ENCODE results near the gene TTF1. TPM values are rescaled to one million over a fixed set of nuclear protein-coding genes. Genes with fewer than 3 reads are reported as not detected.

TTF1 gene
- total RNA-seq, 1 donor = 8.3 TPM

DNA sequence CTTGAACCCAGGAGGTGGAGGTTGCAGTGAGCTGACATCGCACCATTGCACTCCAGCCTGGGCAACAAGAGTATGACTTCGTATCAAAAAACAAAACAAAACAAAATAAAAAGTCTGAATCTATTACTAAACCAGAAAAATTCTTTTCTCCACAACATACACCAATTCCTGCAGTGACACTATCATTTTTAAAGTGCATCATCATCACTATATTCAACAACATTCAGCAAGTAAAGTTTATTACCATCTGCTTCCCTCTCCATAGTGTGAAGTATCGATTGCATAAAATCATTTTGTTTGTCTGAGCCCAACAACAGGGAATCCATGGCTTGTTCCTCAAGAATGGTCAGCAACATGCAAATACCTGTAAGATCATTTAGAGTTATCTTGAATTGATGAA lies 72.3 kb downstream of the TTF1 start:
- H2AFZ ChIP-seq (ENCODE audit: low read length) = no peak overlapping the region
- no peaks in the 10 kb centered on the region for H3K79me2 ChIP-seq (ENCODE audit: insufficient read depth, low read length)
- no peaks in the 10 kb centered on the region for H3K9me3 ChIP-seq (ENCODE audit: low read depth, low read length)
- DNase-seq (ENCODE audit: insufficient read length, low spot score, missing footprints) = no peak
- H3K4me3 ChIP-seq (ENCODE audit: insufficient read depth, low read length) = no peak overlapping the region
- no peaks in the 10 kb centered on the region for H3K4me1 ChIP-seq (ENCODE audit: insufficient read depth, low read length)
- no peak overlapping the region for H3K4me2 ChIP-seq (ENCODE audit: insufficient read depth, low read length)
- H3K36me3 ChIP-seq (ENCODE audit: insufficient read depth, low read length) = peaks cover 79% of the 10 kb centered on the region
- no peaks in the 10 kb centered on the region for H3K27me3 ChIP-seq (ENCODE audit: insufficient read depth, low read length)
- TF ChIP-seq, protein P1, sequence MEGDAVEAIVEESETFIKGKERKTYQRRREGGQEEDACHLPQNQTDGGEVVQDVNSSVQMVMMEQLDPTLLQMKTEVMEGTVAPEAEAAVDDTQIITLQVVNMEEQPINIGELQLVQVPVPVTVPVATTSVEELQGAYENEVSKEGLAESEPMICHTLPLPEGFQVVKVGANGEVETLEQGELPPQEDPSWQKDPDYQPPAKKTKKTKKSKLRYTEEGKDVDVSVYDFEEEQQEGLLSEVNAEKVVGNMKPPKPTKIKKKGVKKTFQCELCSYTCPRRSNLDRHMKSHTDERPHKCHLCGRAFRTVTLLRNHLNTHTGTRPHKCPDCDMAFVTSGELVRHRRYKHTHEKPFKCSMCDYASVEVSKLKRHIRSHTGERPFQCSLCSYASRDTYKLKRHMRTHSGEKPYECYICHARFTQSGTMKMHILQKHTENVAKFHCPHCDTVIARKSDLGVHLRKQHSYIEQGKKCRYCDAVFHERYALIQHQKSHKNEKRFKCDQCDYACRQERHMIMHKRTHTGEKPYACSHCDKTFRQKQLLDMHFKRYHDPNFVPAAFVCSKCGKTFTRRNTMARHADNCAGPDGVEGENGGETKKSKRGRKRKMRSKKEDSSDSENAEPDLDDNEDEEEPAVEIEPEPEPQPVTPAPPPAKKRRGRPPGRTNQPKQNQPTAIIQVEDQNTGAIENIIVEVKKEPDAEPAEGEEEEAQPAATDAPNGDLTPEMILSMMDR (IDR thresholded peaks at IDR 0.05; ENCODE audit: extremely low read depth, low read depth, low read length) = no peak
- peaks cover 2% of the 10 kb centered on the region for H4K20me1 ChIP-seq (ENCODE audit: insufficient read depth, low read length)
- no peak overlapping the region for H3K27ac ChIP-seq (ENCODE audit: low read depth, low read length)

DNA sequence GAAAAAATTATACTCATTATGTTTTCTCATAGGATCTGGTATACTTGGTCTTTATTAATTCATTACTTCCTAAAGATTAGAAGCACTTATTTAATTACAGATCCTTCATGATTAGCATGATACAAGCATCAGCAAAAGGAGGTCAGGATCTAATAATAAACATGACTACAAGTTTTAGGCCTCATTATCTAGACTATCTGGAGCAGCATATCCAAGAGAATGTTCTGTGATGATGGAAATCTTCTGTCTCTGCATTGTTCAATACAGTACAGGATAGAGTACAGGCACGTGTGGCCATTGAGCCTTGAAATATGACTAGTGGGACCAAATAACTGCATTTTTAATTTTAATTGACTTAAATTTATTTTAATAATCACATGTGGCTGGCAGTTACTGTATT lies 73.1 kb downstream of the TTF1 start:
- Histone ChIP-seq H3K79me2 (ENCODE audit: insufficient read depth, low read length) (no peaks in the 10 kb centered on the region), H3K27me3 (ENCODE audit: insufficient read depth, low read length) (no peaks in the 10 kb centered on the region), H4K20me1 (ENCODE audit: insufficient read depth, low read length) (no peaks in the 10 kb centered on the region), H2AFZ (ENCODE audit: low read length) (no peak overlapping the region), H3K4me3 (ENCODE audit: insufficient read depth, low read length) (no peak overlapping the region), H3K36me3 (ENCODE audit: insufficient read depth, low read length) (peaks cover 84% of the 10 kb centered on the region), H3K4me2 (ENCODE audit: insufficient read depth, low read length) (no peak overlapping the region), H3K4me1 (ENCODE audit: insufficient read depth, low read length) (no peaks in the 10 kb centered on the region), H3K9me3 (ENCODE audit: low read depth, low read length) (no peaks in the 10 kb centered on the region), H3K27ac (ENCODE audit: low read depth, low read length) (no peak overlapping the region)
- TF ChIP-seq, protein P1 (IDR thresholded peaks at IDR 0.05; ENCODE audit: extremely low read depth, low read depth, low read length) = no peak
- DNase-seq (ENCODE audit: insufficient read length, low spot score, missing footprints) = no peak

DNA sequence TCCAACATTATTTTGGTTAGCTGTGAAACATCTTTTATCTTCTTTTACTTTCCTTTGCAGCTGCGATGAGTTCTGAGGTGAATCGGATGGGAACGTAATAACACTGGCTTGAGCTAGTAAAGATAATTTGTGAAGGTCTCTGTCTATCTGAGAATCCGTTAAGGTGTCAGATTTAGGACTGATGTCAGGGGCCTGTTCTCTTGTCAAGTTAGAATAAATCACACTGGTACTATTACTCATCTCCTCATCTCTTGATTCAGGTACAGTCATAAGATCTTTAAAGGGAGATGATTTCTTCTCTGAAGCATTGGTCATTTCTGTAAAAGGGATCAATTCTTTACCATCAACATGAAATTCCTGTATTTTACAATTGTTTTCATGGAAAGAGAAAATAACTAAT lies 78.1 kb downstream of the TTF1 start:
- Histone ChIP-seq H3K4me1 (ENCODE audit: insufficient read depth, low read length) (no peaks in the 10 kb centered on the region), H3K9me3 (ENCODE audit: low read depth, low read length) (no peaks in the 10 kb centered on the region), H4K20me1 (ENCODE audit: insufficient read depth, low read length) (no peaks in the 10 kb centered on the region), H3K4me3 (ENCODE audit: insufficient read depth, low read length) (no peak overlapping the region), H3K27ac (ENCODE audit: low read depth, low read length) (no peak overlapping the region), H3K36me3 (ENCODE audit: insufficient read depth, low read length) (peaks cover 75% of the 10 kb centered on the region), H3K27me3 (ENCODE audit: insufficient read depth, low read length) (no peaks in the 10 kb centered on the region), H3K79me2 (ENCODE audit: insufficient read depth, low read length) (peaks cover 30% of the 10 kb centered on the region), H3K4me2 (ENCODE audit: insufficient read depth, low read length) (no peak overlapping the region), H2AFZ (ENCODE audit: low read length) (no peak overlapping the region)
- DNase-seq (ENCODE audit: insufficient read length, low spot score, missing footprints) = no peak
- TF ChIP-seq, protein P1 (IDR thresholded peaks at IDR 0.05; ENCODE audit: extremely low read depth, low read depth, low read length) = no peak

DNA sequence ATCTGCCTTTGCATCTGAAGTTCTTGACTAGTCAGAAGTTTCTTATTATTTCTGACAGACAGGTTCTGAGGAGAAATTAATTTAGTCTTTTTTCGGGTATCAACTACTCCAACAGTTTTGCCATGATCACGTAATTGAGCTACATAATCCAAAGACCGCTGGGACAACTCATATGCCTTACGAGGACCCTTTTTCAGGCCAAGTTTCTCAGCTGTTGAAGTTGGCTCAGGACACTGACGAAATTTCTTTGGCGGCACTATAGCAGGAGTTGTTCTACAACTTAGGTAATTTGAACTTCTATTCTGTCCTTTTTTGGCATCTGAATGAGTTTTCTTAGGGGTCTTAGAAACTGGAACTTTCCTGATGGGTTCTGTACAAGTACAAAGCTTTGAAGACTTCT lies 79.1 kb downstream of the TTF1 start:
- H3K4me2 ChIP-seq (ENCODE audit: insufficient read depth, low read length) = no peak overlapping the region
- H3K4me3 ChIP-seq (ENCODE audit: insufficient read depth, low read length) = no peak overlapping the region
- peaks cover 69% of the 10 kb centered on the region for H3K36me3 ChIP-seq (ENCODE audit: insufficient read depth, low read length)
- no peaks in the 10 kb centered on the region for H4K20me1 ChIP-seq (ENCODE audit: insufficient read depth, low read length)
- TF ChIP-seq, protein P1 (IDR thresholded peaks at IDR 0.05; ENCODE audit: extremely low read depth, low read depth, low read length) = no peak
- no peaks in the 10 kb centered on the region for H3K9me3 ChIP-seq (ENCODE audit: low read depth, low read length)
- peaks cover 41% of the 10 kb centered on the region for H3K79me2 ChIP-seq (ENCODE audit: insufficient read depth, low read length)
- H3K27ac ChIP-seq (ENCODE audit: low read depth, low read length) = no peak overlapping the region
- no peak overlapping the region for H2AFZ ChIP-seq (ENCODE audit: low read length)
- H3K27me3 ChIP-seq (ENCODE audit: insufficient read depth, low read length) = no peaks in the 10 kb centered on the region
- no peak for DNase-seq (ENCODE audit: insufficient read length, low spot score, missing footprints)
- no peaks in the 10 kb centered on the region for H3K4me1 ChIP-seq (ENCODE audit: insufficient read depth, low read length)

Small RNA genes lying within 50 kb of the gene (small RNA-seq; reads per million reads assigned to genes)
- gene RNU5D-2P = 0.22 reads per million

Other genes starting within 250 kb of the TTF1 start
- gene NTNG2, start 244.8 kb downstream of the TTF1 start, total RNA-seq = 9.4 and 13.0 TPM in 2 replicates
- gene SETX, start 51.9 kb downstream of the TTF1 start, total RNA-seq = 85.7 and 89.0 TPM in 2 replicates
- gene CFAP77, start 3.4 kb upstream of the TTF1 start, total RNA-seq = 0.29 and 0.36 TPM in 2 replicates
- gene BARHL1, start 175.8 kb upstream of the TTF1 start, total RNA-seq = not detected in 2 replicates

All from osteoblast (primary cell).